Stimulated activated effector memory CD8-positive, alpha-beta T cell treated with anti-CD3 and anti-CD28 coated beads, Interleukin-12 subunit alpha, Interleukin-12 subunit beta, amount 100 ng/mL, for 72 hours (primary cell): ENCODE data around the gene ILF2.

Experiments used
- ATAC-seq: fragments of 150-1000 bp; cut with Tn5 transposase; 2 replicates; pipeline ENCODE4 v1.10.0; 2021
- DNase-seq, 2 donors: peaks; one replicate each; pipeline ENCODE4 v3.0.0; 2021 to 2022; ENCODE audit warnings: low spot score in 2 of 2
- H3K27ac Mint-ChIP-seq: one replicate; pipeline ENCODE4 v1.8.0; 2022; ENCODE audit warnings: mild to moderate bottlenecking, mixed read lengths
- H3K36me3 Mint-ChIP-seq: one replicate; pipeline ENCODE4 v1.8.0; 2022; ENCODE audit warnings: mild to moderate bottlenecking, mixed read lengths
- H3K4me1 Mint-ChIP-seq: one replicate; pipeline ENCODE4 v1.8.0; 2022; ENCODE audit warnings: mixed read lengths
- H3K4me3 Mint-ChIP-seq: one replicate; pipeline ENCODE4 v1.8.0; 2022; ENCODE audit warnings: mild to moderate bottlenecking, mixed read lengths
- H3K9me3 Mint-ChIP-seq: one replicate; pipeline ENCODE4 v1.8.0; 2022; ENCODE audit warnings: mixed read lengths

The ILF2 gene

DNA sequence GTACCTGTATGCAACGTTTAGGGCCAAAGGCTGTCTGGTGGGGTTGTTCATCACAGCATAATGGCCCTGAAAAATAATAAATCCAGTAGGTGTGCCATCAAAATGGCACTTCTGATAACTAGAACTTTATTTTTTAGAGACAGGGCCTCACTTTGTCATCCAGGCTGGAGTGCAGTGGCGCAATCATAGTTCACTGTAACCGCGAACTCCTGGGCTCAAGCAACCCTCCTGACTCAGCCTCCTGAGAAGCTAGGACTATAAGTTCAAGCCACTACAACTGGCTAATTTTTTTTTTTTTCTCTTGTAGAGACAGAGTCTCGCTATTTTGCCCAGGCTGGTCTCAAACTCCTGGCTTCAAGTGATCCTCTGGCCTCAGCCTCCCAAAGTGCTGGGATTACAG, 7.6 kb downstream of the ILF2 start:
- Mint-ChIP-seq H3K4me1 (peaks cover 19% of the 10 kb centered on the region), H3K36me3 (no peaks in the 10 kb centered on the region), H3K4me3 (no peak overlapping the region), H3K9me3 (no peaks in the 10 kb centered on the region), H3K27ac (peak overlapping the region; percentile 33)
- no peak for DNase-seq
- ATAC-seq: no peak

DNA sequence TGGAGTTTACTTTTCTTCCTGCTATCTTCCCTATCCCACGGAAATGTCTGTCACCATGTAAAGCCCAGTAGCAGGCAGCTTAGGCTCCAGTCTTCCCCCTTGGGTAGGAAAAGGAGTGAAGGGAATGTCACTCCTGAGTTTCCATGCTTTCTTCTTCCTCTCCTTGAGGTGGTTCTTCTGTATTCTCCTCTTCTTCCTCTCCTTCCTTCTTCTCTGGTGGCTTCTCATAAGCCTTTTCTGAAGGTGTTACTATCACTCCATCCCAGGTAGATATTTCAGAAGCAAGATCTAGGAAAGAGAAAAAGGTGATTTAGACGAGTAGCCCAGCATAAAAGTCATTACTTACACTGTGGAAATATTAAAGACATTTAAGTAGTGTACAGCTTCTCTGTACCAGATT, 8.5 kb downstream of the ILF2 start:
- Mint-ChIP-seq H3K4me1 (peaks cover 23% of the 10 kb centered on the region), H3K36me3 (no peaks in the 10 kb centered on the region), H3K9me3 (no peaks in the 10 kb centered on the region), H3K4me3 (no peak overlapping the region), H3K27ac (peak overlapping the region; percentile 33)
- DNase-seq (no peak), ATAC-seq (no peak)

DNA sequence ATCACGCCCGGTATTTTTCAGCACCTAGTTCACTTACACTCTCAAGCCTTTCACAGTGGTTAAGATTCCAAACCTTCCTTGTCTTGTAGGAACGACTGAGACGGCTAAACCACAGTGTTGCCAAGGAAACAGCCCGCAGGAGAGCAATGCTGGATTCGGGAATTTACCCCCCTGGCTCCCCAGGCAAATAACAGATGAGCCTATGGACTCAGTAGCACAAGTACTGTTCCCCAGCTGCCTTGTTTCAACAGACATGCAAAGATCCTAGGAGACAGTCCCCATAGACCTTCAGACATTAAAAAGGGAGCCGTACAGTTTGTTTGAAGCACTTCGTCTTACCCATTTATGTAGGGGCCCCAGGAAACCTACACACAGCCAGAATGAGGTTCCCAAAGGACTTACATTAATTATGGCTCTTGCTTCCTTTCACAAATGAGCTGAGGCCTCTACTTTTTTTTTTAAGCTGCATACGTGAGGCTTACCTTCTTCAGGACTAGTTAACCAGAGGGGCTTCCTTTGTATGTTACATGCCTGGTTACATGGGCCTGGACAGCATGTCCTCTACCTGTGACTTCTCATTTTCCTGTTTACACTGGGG, 9.6 kb downstream of the ILF2 start:
- DNase-seq: no peak
- Mint-ChIP-seq H3K4me1 (peaks cover 23% of the 10 kb centered on the region), H3K4me3 (no peak overlapping the region), H3K27ac (peak overlapping the region; percentile 30), H3K9me3 (no peaks in the 10 kb centered on the region), H3K36me3 (no peaks in the 10 kb centered on the region)
- ATAC-seq: no peak

DNA sequence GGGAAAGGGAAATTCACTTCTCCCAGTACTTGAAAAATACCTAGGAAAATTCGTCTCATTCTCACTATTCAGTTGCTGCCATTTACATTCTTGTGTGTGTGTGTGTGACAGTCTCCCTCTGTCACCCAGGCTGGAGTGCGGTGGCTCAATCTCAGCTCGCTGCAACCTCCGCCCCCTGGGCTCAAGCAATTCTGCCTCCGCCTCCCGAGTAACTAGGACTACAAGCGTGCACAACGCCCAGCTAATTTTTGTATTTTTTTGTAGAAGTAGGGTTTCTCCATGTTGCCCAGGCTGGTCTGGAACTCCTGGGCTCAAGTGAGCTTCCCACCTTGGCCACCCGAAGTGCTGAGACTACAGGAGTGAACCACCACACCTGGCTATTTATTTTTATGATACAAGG, 11.1 kb downstream of the ILF2 start:
- peak overlapping the region; percentile 93 for H3K27ac Mint-ChIP-seq
- no peaks in the 10 kb centered on the region for H3K9me3 Mint-ChIP-seq
- ATAC-seq (no peak), DNase-seq (no peak)
- H3K4me3 Mint-ChIP-seq: peak overlapping the region; percentile 89
- H3K4me1 Mint-ChIP-seq: peaks cover 23% of the 10 kb centered on the region
- no peaks in the 10 kb centered on the region for H3K36me3 Mint-ChIP-seq

DNA sequence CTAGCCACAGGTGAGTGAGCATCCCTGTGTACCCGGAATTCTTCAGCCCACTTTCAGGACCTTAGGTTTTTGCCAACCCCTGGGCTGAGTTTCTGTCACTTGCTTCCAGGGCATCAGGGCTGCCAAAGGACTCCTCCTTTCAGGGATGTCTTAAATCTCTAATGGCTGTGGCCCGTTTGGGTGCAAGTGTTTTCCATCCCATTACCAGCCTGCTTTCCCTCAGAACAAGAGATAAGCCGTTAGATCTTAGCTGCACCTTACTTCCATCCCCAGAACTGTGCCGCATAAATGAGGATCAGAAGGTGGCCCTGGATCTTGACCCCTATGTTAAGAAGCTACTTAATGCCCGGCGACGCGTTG, 11.6 kb downstream of the ILF2 start:
- no peak for ATAC-seq
- Mint-ChIP-seq H3K27ac (peak overlapping the region; percentile 93), H3K9me3 (no peaks in the 10 kb centered on the region), H3K4me3 (peak overlapping the region; percentile 89), H3K36me3 (no peaks in the 10 kb centered on the region), H3K4me1 (peaks cover 23% of the 10 kb centered on the region)
- DNase-seq: no peak

DNA sequence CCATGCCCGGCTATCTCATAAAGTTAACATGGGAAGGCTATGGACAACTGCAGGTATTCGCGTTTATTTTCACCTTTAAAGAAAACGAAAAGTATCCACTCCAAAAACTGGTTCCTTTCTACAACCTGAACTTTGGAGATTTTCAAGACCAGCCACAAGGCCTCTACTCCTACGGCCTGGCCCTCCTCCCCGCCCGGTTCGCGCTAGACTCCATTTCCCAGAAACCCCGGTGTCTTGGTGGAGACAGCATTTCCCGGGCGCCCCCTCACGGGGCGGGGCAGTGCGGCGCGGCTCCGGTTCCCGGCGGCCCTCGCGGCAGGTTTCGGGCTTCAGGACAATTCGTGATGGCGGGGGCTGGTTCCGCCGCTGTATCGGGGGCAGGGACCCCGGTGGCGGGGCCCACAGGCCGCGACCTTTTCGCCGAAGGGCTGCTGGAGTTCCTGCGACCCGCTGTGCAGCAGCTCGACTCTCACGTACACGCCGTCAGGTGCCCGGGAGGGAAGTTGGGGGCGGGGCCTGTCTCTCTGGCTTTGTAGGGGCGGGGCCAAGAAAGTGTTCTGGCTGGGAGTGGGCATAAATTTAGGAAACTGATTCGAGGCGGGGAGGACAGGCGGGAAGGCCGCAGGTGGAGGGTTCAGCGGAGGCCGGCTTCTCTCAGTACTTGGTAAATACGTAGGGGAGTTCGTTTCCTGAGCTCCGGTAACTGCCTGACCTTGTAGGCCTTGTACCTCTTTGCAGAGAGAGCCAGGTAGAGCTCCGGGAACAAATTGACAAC, 12.2 kb downstream of the ILF2 start, which contains the start of gene SNAPIN:
SNAPIN (plus strand) TSS at position 304 of the 775 bp plus-strand sequence; CDS start at position 345, 41 bp downstream.
- Mint-ChIP-seq H3K4me1 (peaks cover 23% of the 10 kb centered on the region), H3K27ac (peak within 1 kb of the TSS; percentile 93), H3K36me3 (no peaks in the 10 kb centered on the region), H3K4me3 (peak within 1 kb of the TSS; percentile 89), H3K9me3 (no peaks in the 10 kb centered on the region)
- ATAC-seq: peak; percentile 98
- DNase-seq: peak; percentile 84 to 96

DNA sequence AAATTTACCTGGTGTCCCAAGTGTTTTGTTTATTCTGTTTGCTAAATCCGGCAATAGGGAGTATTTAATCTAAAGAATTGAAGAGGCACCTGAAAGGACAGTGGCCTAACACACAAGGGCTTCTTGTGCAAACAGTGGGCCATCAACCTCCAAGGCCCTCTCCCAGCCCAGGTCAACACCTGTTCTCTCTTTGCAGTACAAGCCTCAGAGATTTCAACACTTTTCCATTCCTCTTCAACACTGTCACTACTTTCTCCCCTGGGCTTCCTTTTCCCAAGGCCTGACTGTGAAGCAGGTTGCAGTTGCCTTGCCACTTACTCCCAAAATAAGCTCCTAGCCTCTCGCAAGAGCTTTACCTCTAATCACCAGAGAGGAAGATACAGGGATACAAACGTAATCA, 15.5 kb downstream of the ILF2 start:
- peaks cover 17% of the 10 kb centered on the region for H3K4me1 Mint-ChIP-seq
- no peak for ATAC-seq
- no peak overlapping the region for H3K27ac Mint-ChIP-seq
- H3K4me3 Mint-ChIP-seq: no peak overlapping the region
- peaks cover 3% of the 10 kb centered on the region for H3K36me3 Mint-ChIP-seq
- no peak for DNase-seq
- H3K9me3 Mint-ChIP-seq: no peaks in the 10 kb centered on the region

DNA sequence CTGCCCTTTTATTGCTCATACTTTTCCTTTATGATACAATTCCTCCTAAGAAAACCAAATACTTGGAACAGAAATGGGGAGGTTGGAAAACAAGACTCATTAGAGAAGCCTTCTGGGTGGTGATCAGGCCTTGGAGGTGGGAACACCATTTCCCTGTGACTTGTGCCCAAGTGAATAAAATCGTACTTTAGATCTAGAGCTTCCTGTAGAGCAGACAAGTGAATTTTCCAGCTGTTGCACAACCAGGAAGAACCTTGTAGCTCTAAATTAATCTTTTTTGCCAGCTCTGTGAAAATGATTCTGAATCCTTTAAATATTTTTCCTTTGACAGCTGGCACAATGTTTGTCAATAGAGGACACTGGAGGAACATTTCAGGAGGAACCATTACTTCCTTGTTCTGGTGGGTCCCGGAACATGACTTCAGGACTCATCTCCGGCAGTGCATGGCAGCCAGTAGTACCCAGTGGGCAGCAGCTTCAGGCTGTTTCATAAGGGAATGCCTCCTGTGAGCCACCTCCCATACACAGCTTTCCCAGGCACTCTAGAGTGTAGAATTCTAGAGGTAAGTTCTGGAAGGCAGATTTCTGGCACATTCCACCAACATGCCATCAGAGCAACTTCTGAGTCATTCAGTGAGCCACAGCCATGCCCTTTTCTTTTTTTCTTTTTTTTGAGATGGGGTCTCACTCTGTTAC, 17.8 kb downstream of the ILF2 start:
- DNase-seq (no peak), ATAC-seq (no peak)
- no peak overlapping the region for H3K4me3 Mint-ChIP-seq
- no peak overlapping the region for H3K27ac Mint-ChIP-seq
- no peaks in the 10 kb centered on the region for H3K9me3 Mint-ChIP-seq
- H3K36me3 Mint-ChIP-seq: peaks cover 19% of the 10 kb centered on the region
- peaks cover 13% of the 10 kb centered on the region for H3K4me1 Mint-ChIP-seq

DNA sequence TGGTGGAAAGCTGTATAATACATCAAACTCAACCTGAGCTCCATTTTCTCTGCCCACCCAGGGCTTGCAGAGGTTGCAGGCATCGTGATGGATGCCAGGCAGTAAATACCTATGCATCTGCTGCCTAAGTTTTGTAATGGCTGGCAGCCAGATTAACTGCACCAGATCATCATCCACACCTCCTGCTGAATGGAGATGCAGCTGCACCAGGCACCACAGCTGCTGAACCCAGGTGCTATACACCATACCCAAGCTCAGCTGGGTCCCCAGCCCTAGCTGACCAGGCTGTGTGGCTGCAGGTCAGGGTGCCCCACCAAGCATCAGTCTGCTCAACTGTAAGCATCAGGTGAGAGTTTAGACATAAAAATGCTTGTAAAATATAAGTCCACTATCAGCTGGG, 19.0 kb downstream of the ILF2 start:
- peaks cover 26% of the 10 kb centered on the region for H3K36me3 Mint-ChIP-seq
- H3K27ac Mint-ChIP-seq: no peak overlapping the region
- ATAC-seq: no peak
- peaks cover 22% of the 10 kb centered on the region for H3K4me1 Mint-ChIP-seq
- H3K9me3 Mint-ChIP-seq: no peaks in the 10 kb centered on the region
- no peak for DNase-seq
- no peak overlapping the region for H3K4me3 Mint-ChIP-seq

DNA sequence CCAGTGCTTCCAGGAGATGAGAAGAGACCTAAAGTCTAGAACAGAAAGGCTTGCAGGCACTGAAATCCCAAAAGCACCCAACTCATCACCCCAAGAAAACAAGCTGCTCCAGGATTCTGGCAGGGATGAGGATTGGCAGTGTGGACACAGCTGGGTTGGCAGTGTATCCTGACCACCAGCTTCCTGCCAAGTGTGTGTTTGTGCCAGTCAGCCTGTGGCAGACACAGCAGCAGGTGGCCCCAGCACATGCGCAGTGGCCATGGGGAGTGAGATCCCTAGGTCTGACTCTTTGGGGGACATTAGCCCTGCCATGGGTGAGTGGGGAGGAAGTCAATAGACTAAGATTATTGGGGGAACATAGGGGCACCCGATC, 20.9 kb downstream of the ILF2 start:
- Mint-ChIP-seq H3K36me3 (peaks cover 46% of the 10 kb centered on the region), H3K9me3 (no peaks in the 10 kb centered on the region), H3K4me3 (no peak overlapping the region), H3K27ac (peak overlapping the region; percentile 87), H3K4me1 (peaks cover 34% of the 10 kb centered on the region)
- no peak for DNase-seq
- no peak for ATAC-seq

DNA sequence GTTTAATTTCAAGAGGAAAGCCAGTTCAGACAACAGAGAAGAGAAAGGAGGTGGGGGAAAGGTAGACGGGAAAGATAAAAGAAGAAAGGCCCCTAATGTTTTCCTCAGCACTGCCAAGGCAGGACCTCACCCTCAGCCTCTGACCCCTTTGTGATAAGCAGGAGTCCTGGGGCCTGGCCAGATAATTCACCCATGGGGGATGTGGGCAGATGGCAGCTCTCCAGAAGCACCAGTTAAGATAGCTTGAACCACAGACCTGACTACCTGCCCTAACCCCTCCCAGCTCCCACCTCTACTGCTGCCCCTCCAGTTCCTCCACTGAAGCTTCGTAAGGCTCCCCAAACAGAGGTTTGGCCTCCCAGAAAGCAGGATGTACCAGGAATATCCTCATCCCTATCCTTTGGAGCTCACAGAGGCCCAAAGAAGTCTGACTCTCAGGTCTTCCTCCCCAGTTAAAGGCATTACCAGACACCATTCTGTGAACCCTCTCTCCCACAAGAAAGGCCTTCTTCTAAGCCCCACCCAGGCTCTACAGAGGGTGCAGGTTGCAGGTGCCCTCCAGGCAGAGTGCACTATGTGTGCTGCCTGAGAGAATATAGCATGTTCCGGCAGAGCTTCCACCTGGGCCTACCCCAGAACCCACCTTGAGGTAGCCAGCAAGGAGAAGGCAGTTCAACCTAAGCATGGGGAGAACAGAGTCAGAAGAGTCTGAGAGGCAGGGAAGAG, 21.5 kb downstream of the ILF2 start:
- Mint-ChIP-seq H3K36me3 (peaks cover 51% of the 10 kb centered on the region), H3K4me1 (peaks cover 34% of the 10 kb centered on the region), H3K27ac (peak overlapping the region; percentile 87), H3K4me3 (no peak overlapping the region), H3K9me3 (no peaks in the 10 kb centered on the region)
- ATAC-seq (no peak), DNase-seq (no peak)

DNA sequence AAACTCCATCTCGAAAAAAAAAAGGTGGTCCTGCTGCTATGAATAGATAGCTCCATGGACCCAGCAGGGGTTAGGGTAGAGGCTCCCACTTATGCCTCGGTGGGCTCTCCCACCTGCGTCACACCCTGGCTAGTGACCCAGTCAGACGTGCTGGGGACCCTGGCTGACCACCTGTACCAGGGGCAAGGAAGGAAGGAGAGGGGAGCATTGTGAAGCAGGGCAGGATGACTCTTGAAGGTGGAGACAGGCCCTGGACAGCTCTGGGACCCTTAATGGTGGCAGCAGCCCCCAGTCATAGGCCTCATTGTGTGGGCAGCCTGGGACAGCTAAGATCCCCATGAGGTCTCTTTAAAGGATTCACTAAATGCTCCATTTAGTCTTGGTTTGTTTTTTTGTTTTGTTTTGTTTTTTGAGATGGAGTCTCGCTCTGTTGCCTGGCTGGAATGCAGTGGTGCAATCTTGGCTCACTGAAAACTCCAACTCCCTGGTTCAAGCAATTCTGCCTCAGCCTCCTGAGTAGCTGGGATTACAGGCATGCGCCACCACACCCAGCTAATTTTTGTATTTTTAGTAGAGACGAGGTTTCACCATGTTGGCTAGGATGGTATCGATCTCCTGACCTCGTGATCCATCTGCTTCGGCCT, 22.7 kb downstream of the ILF2 start:
- Mint-ChIP-seq H3K36me3 (peaks cover 63% of the 10 kb centered on the region), H3K27ac (peak overlapping the region; percentile 87), H3K4me1 (peaks cover 44% of the 10 kb centered on the region), H3K4me3 (no peak overlapping the region), H3K9me3 (no peaks in the 10 kb centered on the region)
- DNase-seq: no peak
- no peak for ATAC-seq

DNA sequence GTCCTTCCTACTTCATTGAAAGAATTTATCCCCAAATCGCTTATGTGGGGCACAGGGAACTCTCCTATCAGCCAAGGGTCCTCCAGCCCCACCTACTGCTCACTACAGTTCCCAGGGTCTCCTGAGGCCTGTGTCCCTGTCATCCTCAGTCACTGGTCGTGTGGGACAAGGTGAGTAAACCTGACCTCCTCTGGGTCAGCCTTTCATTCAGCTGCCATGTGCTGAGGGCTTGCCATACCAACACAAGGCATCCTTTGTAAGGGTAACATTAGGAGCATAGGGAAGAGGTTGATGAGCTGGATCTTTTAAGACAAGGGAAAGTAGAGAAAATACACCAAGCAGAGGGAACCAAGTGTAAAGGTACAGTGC, 23.5 kb downstream of the ILF2 start:
- H3K9me3 Mint-ChIP-seq: no peaks in the 10 kb centered on the region
- ATAC-seq (no peak), DNase-seq (no peak)
- peak overlapping the region; percentile 87 for H3K27ac Mint-ChIP-seq
- H3K4me3 Mint-ChIP-seq: no peak overlapping the region
- H3K36me3 Mint-ChIP-seq: peaks cover 71% of the 10 kb centered on the region
- H3K4me1 Mint-ChIP-seq: peaks cover 49% of the 10 kb centered on the region

DNA sequence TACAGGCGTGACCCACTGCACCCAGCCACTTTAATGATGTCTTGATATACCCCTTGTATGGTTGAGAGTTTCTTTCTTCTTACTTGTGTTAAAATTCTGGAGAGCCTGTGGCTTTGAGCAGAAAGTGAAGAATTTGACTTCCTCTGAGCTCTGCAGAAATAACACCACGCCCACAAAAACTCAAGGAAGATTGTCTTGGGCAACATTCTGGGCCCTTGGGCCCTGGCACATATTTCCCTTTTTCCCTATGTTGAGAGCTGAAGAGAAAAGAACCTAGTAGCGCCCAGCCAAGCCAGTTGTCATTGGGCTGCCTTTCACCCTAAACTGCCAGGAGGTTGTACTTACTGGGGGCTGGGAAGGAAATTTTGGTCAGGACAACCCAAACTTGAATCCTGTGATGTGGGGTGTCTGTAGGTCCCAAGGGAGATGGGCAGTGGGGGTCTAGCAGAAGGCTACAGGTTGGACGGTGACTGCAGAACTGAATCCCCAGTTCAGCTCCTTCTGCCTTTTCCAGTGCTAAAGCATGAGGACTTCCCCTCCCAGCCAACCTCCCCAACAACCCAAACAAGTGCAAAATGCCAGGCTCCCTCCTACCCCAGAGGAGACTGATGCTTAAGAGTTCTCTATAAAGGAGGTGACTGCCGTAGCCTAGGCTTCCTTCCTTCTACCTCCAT, 24.0 kb downstream of the ILF2 start:
- peaks cover 76% of the 10 kb centered on the region for H3K36me3 Mint-ChIP-seq

More for the DNA sequence above, 24.0 kb downstream of the ILF2 start:
- Mint-ChIP-seq H3K4me3 (no peak overlapping the region), H3K27ac (peak overlapping the region; percentile 87), H3K4me1 (peaks cover 54% of the 10 kb centered on the region), H3K9me3 (no peaks in the 10 kb centered on the region)
- ATAC-seq (no peak), DNase-seq (no peak)
